HUES6 (cell line): ENCODE data around the gene WDR49.
A peak's percentile ranks its signal among the peaks of the same experiment; 100 is the strongest.
"Not testable (repeated sequence)": the region's sequence is repeated elsewhere in the genome, so short reads cannot be mapped to it uniquely, and the experiment has no call there.

Experiments used
- H3K27ac ChIP-seq: 2 replicates; pipeline ENCODE4 v1.7.0; 2013; ENCODE audit warnings: low read depth, mild to moderate bottlenecking, low read length, inconsistent platforms
- H3K27me3 ChIP-seq: 2 replicates; pipeline ENCODE4 v1.6.1; 2013; ENCODE audit warnings: low read length; ENCODE audit not compliant: control insufficient read depth, insufficient read depth
- H3K36me3 ChIP-seq: 2 replicates; pipeline ENCODE4 v1.6.1; 2013; ENCODE audit warnings: low read length; ENCODE audit not compliant: control insufficient read depth, insufficient read depth
- H3K4me1 ChIP-seq: 2 replicates; pipeline ENCODE4 v1.6.1; 2013; ENCODE audit warnings: low read length; ENCODE audit not compliant: control insufficient read depth, insufficient read depth
- H3K4me3 ChIP-seq: 2 replicates; pipeline ENCODE4 v1.5.1; 2013; ENCODE audit warnings: low read depth, low read length
- H3K9ac ChIP-seq: one replicate; pipeline ENCODE4 v1.6.1; 2013; ENCODE audit warnings: mild to moderate bottlenecking, low read length
- H3K9me3 ChIP-seq: 2 replicates; pipeline ENCODE4 v1.6.1; 2013; ENCODE audit warnings: low read depth, low read length; ENCODE audit not compliant: control insufficient read depth, insufficient read depth

WDR49 gene

DNA sequence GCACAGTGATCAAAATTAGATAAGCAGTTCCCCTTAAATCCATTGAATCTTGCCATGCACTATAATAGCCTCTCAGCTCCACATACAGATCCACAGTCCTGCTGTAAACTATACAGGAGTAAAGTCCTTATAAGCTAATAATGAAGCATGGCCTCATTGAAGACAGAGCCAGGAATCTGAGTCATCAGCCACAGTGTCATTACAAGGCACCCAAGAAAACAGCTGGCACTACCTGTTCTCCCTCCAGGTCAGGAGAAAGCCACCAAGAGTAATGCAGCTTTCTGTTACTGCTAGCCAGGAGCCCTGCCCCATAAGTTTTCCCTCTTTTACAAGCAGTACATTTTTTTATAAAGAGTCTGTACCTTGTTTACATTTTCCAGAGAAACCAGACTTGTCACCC lies 27.3 kb downstream of the WDR49 start:
- Histone ChIP-seq H3K27me3 (no peaks in the 10 kb centered on the region), H3K9ac (no peak overlapping the region), H3K36me3 (no peaks in the 10 kb centered on the region), H3K9me3 (no peaks in the 10 kb centered on the region), H3K4me3 (no peak overlapping the region), H3K4me1 (no peaks in the 10 kb centered on the region), H3K27ac (no peak overlapping the region)

DNA sequence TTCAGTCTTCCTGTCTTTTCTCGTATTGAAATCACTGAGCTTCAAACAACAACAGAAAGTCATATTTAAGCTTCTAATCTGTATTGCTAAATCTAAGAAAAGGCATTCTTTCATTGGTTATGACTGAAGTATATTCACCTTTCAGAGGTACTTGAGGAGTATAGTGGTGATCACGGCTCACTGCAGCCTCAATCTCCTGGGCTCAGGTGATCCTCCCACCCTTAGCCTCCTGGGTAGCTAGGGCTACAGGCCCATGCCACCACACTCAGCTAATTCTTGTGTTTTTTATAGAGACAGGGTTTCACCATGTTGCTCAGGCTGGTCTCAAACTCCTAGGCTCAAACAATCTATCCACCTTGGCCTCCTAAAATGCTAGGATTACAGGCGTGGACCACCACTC lies 38.7 kb downstream of the WDR49 start:
- no peak overlapping the region for H3K9ac ChIP-seq
- H3K27ac ChIP-seq: no peak overlapping the region
- H3K9me3 ChIP-seq: no peaks in the 10 kb centered on the region
- no peaks in the 10 kb centered on the region for H3K27me3 ChIP-seq
- H3K4me1 ChIP-seq: no peaks in the 10 kb centered on the region
- H3K4me3 ChIP-seq: no peak overlapping the region
- no peaks in the 10 kb centered on the region for H3K36me3 ChIP-seq

DNA sequence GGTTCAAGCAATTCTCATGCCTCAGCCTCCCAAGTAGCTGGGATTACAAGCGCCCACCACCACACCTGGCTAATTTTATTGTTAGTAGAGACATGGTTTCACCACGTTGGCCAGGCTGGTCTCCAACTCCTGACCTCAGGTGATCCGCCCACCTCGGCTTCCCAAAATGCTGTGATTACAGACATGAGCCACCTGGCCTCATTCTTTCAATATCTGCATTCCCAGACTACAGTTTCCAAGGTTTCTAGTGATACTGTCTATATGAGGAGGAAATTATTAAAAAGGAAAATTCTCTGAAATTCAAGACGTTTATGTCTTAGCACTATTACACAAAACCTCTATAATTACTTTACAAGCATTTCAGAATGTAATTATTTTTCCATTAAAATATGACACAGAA lies 39.5 kb downstream of the WDR49 start:
- not testable (repeated sequence) for H3K36me3 ChIP-seq, H3K9ac ChIP-seq, H3K27me3 ChIP-seq, H3K4me3 ChIP-seq, H3K4me1 ChIP-seq, H3K9me3 ChIP-seq, H3K27ac ChIP-seq

DNA sequence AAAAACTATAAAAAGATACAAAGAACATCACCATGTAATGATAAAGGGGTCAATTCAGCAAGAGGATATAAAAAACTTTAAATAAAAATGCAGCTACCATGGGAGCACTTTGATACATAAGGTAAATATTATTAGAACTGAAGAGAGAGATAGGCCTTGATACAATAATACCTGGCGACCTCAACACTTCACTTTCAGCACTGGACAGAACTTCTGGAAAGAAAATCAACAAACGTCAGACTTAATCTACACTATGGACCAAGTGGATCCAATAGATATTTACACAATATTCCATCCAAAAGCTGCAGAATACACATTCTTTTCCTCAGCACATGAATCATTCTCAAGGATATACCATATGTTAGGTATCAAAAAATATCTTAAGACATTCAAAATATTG lies 42.0 kb downstream of the WDR49 start:
- no peak overlapping the region for H3K9ac ChIP-seq
- no peaks in the 10 kb centered on the region for H3K27me3 ChIP-seq
- no peak overlapping the region for H3K4me3 ChIP-seq
- H3K36me3 ChIP-seq: no peaks in the 10 kb centered on the region
- H3K27ac ChIP-seq: no peak overlapping the region
- H3K4me1 ChIP-seq: no peaks in the 10 kb centered on the region
- no peaks in the 10 kb centered on the region for H3K9me3 ChIP-seq

DNA sequence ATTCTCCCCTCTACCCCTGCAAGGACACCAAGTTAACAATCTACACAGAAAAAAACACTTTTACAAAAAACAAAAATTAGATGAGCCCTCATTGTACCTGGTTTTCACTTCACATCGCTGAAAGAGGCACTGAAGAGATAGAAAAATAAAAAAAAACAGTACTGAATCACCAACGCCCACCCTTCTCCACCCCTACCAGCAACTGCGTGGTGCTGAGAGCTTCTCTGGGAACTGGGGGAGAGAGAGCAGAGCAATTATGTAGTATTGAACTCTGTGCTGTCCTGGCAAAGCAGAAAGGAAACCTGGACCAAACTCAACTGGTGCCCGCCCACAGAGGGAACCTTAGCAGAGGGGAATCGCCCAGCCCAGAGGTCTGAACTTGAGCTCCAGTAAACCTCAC lies 44.6 kb downstream of the WDR49 start:
- Histone ChIP-seq H3K27me3 (no peaks in the 10 kb centered on the region), H3K36me3 (no peaks in the 10 kb centered on the region), H3K4me1 (peaks cover 8% of the 10 kb centered on the region), H3K27ac (no peak overlapping the region), H3K9me3 (no peaks in the 10 kb centered on the region), H3K9ac (no peak overlapping the region), H3K4me3 (no peak overlapping the region)

DNA sequence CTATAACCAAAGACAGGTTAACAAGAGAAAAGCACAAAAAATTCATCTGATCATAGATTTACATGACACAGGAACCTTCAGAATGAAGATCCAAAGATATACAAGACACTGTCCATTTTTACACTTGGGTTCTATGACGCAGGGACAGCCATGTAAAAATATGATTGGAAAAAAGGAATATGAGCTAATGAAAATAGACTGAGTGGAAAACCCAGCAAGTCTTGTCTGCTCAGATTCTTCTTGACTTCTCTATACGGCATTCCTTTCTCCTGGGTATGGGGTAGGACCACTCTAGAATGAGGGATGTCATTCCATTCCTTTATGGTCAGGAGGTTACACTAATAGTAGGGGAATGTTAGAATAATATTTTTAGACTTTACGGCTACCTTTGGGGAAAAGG lies 46.9 kb downstream of the WDR49 start:
- Histone ChIP-seq H3K36me3 (no peaks in the 10 kb centered on the region), H3K9ac (no peak overlapping the region), H3K27me3 (no peaks in the 10 kb centered on the region), H3K4me3 (no peak overlapping the region), H3K4me1 (peaks cover 17% of the 10 kb centered on the region), H3K9me3 (no peaks in the 10 kb centered on the region), H3K27ac (no peak overlapping the region)

DNA sequence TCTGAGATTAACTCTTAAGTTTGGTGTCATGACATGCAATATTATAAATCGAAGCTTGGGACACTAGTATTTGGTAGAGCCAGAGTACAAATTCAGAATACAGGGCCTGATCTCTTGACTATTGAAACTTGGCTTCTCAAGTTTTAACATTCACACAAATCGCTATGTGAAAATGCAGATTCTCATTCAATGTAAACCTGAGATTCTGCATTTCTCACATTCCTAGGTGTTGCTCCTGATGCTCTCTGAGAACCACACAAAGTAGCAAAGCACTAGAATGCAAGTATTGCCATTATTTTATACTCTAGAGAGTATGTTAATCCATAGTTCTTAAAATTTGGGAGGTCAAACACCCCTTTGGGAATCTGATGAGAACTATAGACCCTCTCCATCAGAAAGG lies 47.9 kb downstream of the WDR49 start:
- H3K9ac ChIP-seq: no peak overlapping the region
- H3K4me3 ChIP-seq: no peak overlapping the region
- H3K27me3 ChIP-seq: no peaks in the 10 kb centered on the region
- H3K36me3 ChIP-seq: no peaks in the 10 kb centered on the region
- H3K9me3 ChIP-seq: no peaks in the 10 kb centered on the region
- peaks cover 17% of the 10 kb centered on the region for H3K4me1 ChIP-seq
- H3K27ac ChIP-seq: no peak overlapping the region

DNA sequence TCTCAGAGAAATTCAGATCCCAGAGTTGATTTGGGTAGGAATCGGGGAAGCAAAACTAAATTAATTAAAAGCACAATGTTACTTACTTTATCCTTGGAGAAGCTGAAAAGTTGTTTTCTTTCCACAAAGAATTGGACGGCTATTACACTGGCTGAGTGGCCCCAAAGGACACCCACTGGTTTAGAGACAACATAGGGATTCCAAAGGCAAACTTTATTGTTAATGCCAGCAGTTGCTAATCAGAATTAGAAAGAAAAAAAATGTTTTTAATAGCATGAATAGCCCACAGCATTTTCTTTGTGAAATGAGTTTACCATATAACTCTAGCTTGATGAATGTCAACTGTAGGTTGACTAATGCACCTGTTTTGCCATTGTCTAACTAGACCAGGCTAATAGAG lies 51.7 kb downstream of the WDR49 start:
- peaks cover 17% of the 10 kb centered on the region for H3K4me1 ChIP-seq
- H3K27ac ChIP-seq: no peak overlapping the region

DNA sequence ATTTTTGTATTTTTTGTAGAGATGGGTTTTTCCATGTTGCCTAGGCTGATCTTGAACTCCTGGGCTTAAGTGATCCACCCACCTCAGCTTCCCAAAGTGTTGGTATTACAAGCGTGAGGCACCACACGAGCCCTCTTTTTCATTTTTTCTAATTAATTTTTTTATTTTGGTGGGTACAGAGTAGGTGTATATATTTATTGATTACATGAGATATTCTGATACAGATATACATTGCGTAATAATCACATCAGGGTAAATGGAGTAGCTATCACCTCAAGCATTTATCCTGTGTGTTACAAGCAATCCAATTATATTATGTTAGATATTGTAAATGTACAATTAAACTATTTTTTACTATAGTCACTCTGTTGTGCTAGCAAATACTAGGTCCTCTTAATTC lies 66.1 kb downstream of the WDR49 start:
- H3K27me3 ChIP-seq: no peaks in the 10 kb centered on the region
- no peaks in the 10 kb centered on the region for H3K36me3 ChIP-seq
- H3K4me1 ChIP-seq: no peaks in the 10 kb centered on the region
- H3K4me3 ChIP-seq: no peak overlapping the region
- H3K27ac ChIP-seq: no peak overlapping the region
- no peak overlapping the region for H3K9ac ChIP-seq
- H3K9me3 ChIP-seq: no peaks in the 10 kb centered on the region

More for the DNA sequence above, 51.7 kb downstream of the WDR49 start:
- Histone ChIP-seq H3K9ac (no peak overlapping the region), H3K36me3 (no peaks in the 10 kb centered on the region), H3K9me3 (peaks cover 9% of the 10 kb centered on the region), H3K27me3 (no peaks in the 10 kb centered on the region), H3K4me3 (peak overlapping the region; percentile 6; the same call in 1 of the 2 replicates)

DNA sequence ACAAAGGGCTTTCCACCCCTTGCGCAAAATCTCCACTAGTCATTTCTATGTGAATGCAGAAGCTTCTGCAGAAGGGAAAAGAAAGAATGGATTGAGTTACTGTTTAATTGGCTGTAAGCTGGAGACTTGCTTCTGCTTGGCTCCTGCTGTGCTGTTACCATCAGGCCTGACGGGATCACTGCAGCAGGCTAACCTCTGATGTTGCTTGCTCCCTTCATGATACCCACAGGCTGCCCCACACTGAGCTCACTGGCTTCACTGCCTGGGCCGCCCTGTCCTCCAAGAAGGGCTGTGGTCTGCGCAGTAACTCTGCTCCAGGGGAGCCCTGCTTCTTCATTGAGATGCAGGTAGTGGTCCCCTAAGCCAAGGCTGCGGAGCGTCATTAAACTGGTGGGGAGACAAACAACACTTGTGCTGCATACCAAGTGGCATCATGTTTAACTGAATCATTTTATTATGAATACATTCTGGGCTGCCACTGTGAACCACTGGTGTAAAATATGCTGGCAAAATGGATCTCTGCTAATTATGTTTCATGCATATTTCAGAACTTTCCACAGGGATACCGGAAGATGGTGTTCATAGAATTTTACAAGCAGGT lies 78.6 kb downstream of the WDR49 start:
- Histone ChIP-seq H3K36me3 (no peaks in the 10 kb centered on the region), H3K27me3 (no peaks in the 10 kb centered on the region), H3K9ac (no peak overlapping the region)

DNA sequence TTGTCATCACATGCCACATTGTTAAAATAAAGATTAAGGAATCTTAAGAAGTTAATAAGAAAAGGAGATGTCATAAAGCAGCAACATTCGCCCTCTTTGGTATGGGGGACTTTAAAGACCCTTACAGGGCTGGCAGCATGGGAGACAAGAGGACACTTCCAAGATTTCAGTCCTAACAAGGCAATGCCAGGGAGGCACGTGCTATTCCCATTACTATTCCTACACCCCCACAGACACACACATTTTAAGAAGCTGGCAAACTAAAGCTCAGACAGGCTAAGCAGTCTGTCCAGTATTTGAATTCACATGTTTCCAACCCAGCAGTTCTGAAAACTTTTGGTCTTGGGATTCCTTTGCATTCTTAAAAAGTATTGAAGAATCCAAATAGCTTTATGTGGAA lies 80.8 kb downstream of the WDR49 start:
- H3K27ac ChIP-seq: no peak overlapping the region
- no peaks in the 10 kb centered on the region for H3K27me3 ChIP-seq
- no peak overlapping the region for H3K9ac ChIP-seq
- H3K36me3 ChIP-seq: no peaks in the 10 kb centered on the region
- H3K9me3 ChIP-seq: no peaks in the 10 kb centered on the region
- H3K4me3 ChIP-seq: no peak overlapping the region
- H3K4me1 ChIP-seq: peaks cover 6% of the 10 kb centered on the region; the same call in 1 of the 2 replicates

More for the DNA sequence above, 78.6 kb downstream of the WDR49 start:
- Histone ChIP-seq H3K4me1 (peaks cover 6% of the 10 kb centered on the region; the same call in 1 of the 2 replicates), H3K4me3 (no peak overlapping the region), H3K27ac (no peak overlapping the region), H3K9me3 (no peaks in the 10 kb centered on the region)

DNA sequence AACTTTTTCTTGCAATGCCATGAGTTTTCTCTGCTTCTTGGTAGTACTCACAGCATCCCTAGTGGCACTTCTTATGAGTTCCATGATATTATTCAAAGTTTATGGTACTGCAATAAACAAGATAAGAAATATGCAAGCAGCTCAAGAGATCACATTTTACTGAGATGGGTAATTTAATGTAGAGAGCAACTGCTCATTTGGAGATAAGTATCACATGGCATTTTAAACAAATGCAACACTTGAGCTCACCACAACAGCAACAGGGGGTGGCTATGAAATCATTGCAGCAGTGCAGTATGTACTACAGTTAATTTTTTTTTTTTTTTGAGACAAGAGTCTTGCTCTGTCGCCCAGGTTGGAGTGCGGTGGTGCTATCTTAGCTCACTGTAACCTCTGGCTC lies 85.1 kb downstream of the WDR49 start:
- H3K9me3 ChIP-seq: no peaks in the 10 kb centered on the region
- no peak overlapping the region for H3K4me3 ChIP-seq
- H3K36me3 ChIP-seq: no peaks in the 10 kb centered on the region

More for the DNA sequence above, 85.1 kb downstream of the WDR49 start:
- H3K27me3 ChIP-seq: no peaks in the 10 kb centered on the region
- H3K4me1 ChIP-seq: no peaks in the 10 kb centered on the region
- no peak overlapping the region for H3K27ac ChIP-seq
- H3K9ac ChIP-seq: no peak overlapping the region
